ENCODE data around the gene ANKRD10. TPM values are rescaled to one million over a fixed set of nuclear protein-coding genes. Genes with fewer than 3 reads are reported as not detected.

Gene ANKRD10
- total RNA-seq, 4 donors from 2014 or later, result 145 to 381 (median 164) TPM

DNA sequence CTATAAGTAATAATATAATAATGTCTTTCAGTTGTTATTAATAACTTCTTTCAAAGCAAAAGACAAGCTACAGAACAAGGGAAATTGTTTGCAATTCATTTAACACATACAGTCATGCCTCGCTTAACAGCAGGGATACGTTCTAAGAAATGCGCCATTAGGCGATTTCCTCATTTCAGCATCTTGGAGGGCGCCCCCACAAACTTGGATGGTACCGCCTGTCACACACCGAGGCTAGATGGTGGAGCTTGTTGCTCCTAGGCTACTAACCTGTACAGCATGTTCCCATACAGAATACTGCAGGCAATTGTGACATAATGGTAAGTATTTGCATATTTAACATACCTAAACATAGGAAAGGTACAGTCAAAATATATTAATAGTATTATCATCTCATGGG, 8.2 kb upstream of the ANKRD10 start:
- H3K27ac ChIP-seq, result peak overlapping the region; percentile 19 to 99 (median 85)
- H3K36me3 ChIP-seq, result no peaks in the 10 kb centered on the region
- TF ChIP-seq, protein P1, sequence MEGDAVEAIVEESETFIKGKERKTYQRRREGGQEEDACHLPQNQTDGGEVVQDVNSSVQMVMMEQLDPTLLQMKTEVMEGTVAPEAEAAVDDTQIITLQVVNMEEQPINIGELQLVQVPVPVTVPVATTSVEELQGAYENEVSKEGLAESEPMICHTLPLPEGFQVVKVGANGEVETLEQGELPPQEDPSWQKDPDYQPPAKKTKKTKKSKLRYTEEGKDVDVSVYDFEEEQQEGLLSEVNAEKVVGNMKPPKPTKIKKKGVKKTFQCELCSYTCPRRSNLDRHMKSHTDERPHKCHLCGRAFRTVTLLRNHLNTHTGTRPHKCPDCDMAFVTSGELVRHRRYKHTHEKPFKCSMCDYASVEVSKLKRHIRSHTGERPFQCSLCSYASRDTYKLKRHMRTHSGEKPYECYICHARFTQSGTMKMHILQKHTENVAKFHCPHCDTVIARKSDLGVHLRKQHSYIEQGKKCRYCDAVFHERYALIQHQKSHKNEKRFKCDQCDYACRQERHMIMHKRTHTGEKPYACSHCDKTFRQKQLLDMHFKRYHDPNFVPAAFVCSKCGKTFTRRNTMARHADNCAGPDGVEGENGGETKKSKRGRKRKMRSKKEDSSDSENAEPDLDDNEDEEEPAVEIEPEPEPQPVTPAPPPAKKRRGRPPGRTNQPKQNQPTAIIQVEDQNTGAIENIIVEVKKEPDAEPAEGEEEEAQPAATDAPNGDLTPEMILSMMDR (IDR thresholded peaks at IDR 0.05 in 4 of 5, conservative IDR thresholded peaks at IDR 0.05 in 1 of 5), result no peak
- TF ChIP-seq POLR2A (IDR thresholded peaks at IDR 0.05), result no peak
- ATAC-seq, result peak in 1 of 2 donors; percentile 19
- no peak for DNase-seq
- H3K4me1 ChIP-seq, result peaks cover 19 to 39% of the 10 kb centered on the region in 2 donors
- H3K27me3 ChIP-seq, result no peaks in the 10 kb centered on the region
- no peak overlapping the region for H3K4me3 ChIP-seq
- intact Hi-C loops (cut with DNase I; ENCODE audit: low total_unique reads) (no loop called here), in situ Hi-C loops (cut with MboI; ENCODE audit: low sequenced_read_pairs in 4 of 4) (loop anchor here in 3 of 4 donors (25.0 kb wide), 3 partner anchors 211 to 314 kb away; partner anchors contain the start of genes CARS2 (in 2 of the 3) and ING1 (in 2 of the 3))
- no peaks in the 10 kb centered on the region for H3K9me3 ChIP-seq

DNA sequence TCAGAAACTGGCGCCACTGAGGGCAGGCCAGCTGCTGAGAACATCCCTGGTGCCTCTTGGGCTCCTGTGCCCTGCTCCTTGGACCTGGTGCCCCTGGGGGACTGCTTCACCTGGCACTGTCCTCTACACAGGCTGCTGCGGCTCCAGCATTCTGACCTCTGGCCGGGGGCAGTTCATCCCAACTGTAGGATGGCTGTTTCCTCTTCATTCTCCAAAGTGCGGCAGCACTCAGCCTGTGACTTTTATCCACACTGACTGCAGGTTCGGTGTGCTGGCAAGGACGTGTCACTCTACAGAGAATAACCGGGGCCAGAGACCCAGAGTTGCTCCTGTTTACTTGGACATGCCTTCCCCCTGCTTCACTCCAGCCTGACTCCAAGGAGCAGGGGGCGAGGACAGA, 7.6 kb upstream of the ANKRD10 start:
- Histone ChIP-seq H3K4me1 (peaks cover 19 to 39% of the 10 kb centered on the region in 2 donors), H3K36me3 (no peaks in the 10 kb centered on the region), H3K9me3 (no peaks in the 10 kb centered on the region), H3K4me3 (no peak overlapping the region), H3K27ac (peak overlapping the region; percentile 19 to 99 (median 72)), H3K27me3 (no peaks in the 10 kb centered on the region)
- DNase-seq, result no peak
- TF ChIP-seq, protein P1 (IDR thresholded peaks at IDR 0.05 in 4 of 5, conservative IDR thresholded peaks at IDR 0.05 in 1 of 5), result no peak
- no peak for TF ChIP-seq POLR2A (IDR thresholded peaks at IDR 0.05)
- in situ Hi-C loops (cut with MboI; ENCODE audit: low sequenced_read_pairs in 4 of 4), result loop anchor here in 3 of 4 donors (25.0 kb wide), 3 partner anchors 210 to 315 kb away; partner anchors contain the start of genes CARS2 (in 2 of the 3) and ING1 (in 2 of the 3)
- intact Hi-C loops (cut with DNase I; ENCODE audit: low total_unique reads), result no loop called here
- no peak for ATAC-seq

GRCh38 chr13:110921695-110922094, 6.8 kb upstream of the ANKRD10 start:
- ATAC-seq (no peak), DNase-seq (no peak)
- in situ Hi-C loops (cut with MboI; ENCODE audit: low sequenced_read_pairs in 4 of 4) (loop anchor here in 3 of 4 donors (25.0 kb wide), 3 partner anchors 209 to 316 kb away; partner anchors contain the start of genes CARS2 (in 2 of the 3) and ING1 (in 2 of the 3)), intact Hi-C loops (cut with DNase I; ENCODE audit: low total_unique reads) (no loop called here)
- Histone ChIP-seq H3K9me3 (no peaks in the 10 kb centered on the region), H3K4me3 (no peak overlapping the region), H3K36me3 (no peaks in the 10 kb centered on the region), H3K27me3 (no peaks in the 10 kb centered on the region), H3K4me1 (peaks cover 26 to 47% of the 10 kb centered on the region in 2 donors), H3K27ac (peak overlapping the region in 2 of 4 donors; percentile 38 to 99)
- TF ChIP-seq, protein P1 (IDR thresholded peaks at IDR 0.05 in 4 of 5, conservative IDR thresholded peaks at IDR 0.05 in 1 of 5), result no peak
- no peak for TF ChIP-seq POLR2A (IDR thresholded peaks at IDR 0.05)

DNA sequence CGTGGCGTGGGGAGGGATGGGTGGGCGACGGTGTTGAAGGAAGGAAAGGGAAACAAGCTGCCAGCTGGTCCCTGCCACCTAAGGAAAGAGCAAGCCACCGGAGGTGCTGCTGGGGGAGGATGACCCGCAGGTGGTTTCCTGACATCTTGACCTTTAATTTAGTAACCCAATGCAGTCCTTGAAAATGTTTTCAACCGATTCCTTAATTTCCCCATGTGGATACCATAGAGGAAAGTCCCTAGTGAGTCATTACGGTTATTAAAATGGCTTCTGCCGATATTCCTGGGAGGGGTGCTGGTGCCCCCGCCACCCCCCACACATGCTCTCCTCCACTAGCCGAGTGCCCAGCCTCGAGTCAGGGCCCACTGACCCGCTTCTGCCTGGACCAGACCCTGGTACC, 6.3 kb upstream of the ANKRD10 start:
- ATAC-seq, result no peak
- Histone ChIP-seq H3K4me3 (no peak overlapping the region), H3K27ac (peak overlapping the region in 2 of 4 donors; percentile 38 to 99), H3K4me1 (peaks cover 31 to 50% of the 10 kb centered on the region in 2 donors), H3K36me3 (no peaks in the 10 kb centered on the region), H3K27me3 (no peaks in the 10 kb centered on the region), H3K9me3 (no peaks in the 10 kb centered on the region)
- intact Hi-C loops (cut with DNase I; ENCODE audit: low total_unique reads), result no loop called here
- TF ChIP-seq, protein P1 (IDR thresholded peaks at IDR 0.05 in 4 of 5, conservative IDR thresholded peaks at IDR 0.05 in 1 of 5), result no peak
- no peak for DNase-seq
- in situ Hi-C loops (cut with MboI; ENCODE audit: low sequenced_read_pairs in 4 of 4), result loop anchor here in 3 of 4 donors (25.0 kb wide), 3 partner anchors 209 to 316 kb away; partner anchors contain the start of genes CARS2 (in 2 of the 3) and ING1 (in 2 of the 3)
